Transverse colon (tissue), 4 donors: ENCODE results near the gene C11orf24. TPM values are rescaled to one million over a fixed set of nuclear protein-coding genes. Genes with fewer than 3 reads are reported as not detected.
A peak's percentile ranks its signal among the peaks of the same experiment; 100 is the strongest.

ENCODE experiments used
- DNase-seq: peaks from one replicate; pipeline ENCODE4 v3.0.0-alpha.2; 2019
- H3K27ac ChIP-seq, 4 donors: fragments of 200-600 bp; sonication (generic); 2 replicates each; pipeline ENCODE4 v1.5.1; 2016 to 2018; ENCODE audit warnings: inconsistent platforms in 4 of 4
- H3K27me3 ChIP-seq: fragments of 200-600 bp; sonication (generic); 2 replicates; pipeline ENCODE4 v1.5.1; 2017; ENCODE audit warnings: inconsistent platforms
- H3K36me3 ChIP-seq, 4 donors: fragments of 200-600 bp; sonication (generic); 2 replicates each; pipeline ENCODE4 v1.5.1; 2017 to 2019; ENCODE audit warnings: inconsistent platforms in 4 of 4
- H3K4me1 ChIP-seq, 4 donors: fragments of 200-600 bp; sonication (generic); 2 replicates each; pipeline ENCODE4 v1.5.1; 2017 to 2020; ENCODE audit warnings: inconsistent platforms in 4 of 4
- H3K4me3 ChIP-seq, 4 donors: fragments of 200-600 bp; sonication (generic); 1 replicate in 1 of 4; 2 replicates in 3 of 4; pipeline versions ENCODE4 v1.5.1 to v1.6.1; 2017 to 2019; ENCODE audit warnings: inconsistent platforms in 4 of 4
- H3K9me3 ChIP-seq, 2 donors: fragments of 200-600 bp; sonication (generic); 2 replicates each; pipeline ENCODE4 v1.5.1; 2017 to 2019; ENCODE audit warnings: inconsistent platforms in 2 of 2
- CTCF ChIP-seq, 5 experiments: fragments of 200-600 bp in 3 of 5; fragments of 450-650 bp in 2 of 5; sonication (generic) in 3 of 5; IDR thresholded peaks; 1 replicate in 2 of 5; 2 replicates in 3 of 5; pipeline ENCODE4 v1.5.1; 2016 to 2017; ENCODE audit warnings: antibody characterized with exemption in 5 of 5, inconsistent platforms in 3 of 5, mild to moderate bottlenecking in 2 of 5, moderate library complexity in 1 of 5
- EP300 ChIP-seq: sonication (generic); formaldehyde crosslinking; IDR thresholded peaks from one replicate; pipeline ENCODE4 v1.6.1; 2017; ENCODE audit warnings: antibody characterized with exemption, low read depth
- POLR2A ChIP-seq: fragments of 450-650 bp; IDR thresholded peaks from one replicate; pipeline ENCODE4 v1.6.1; 2016; ENCODE audit warnings: antibody characterized with exemption, mild to moderate bottlenecking, moderate library complexity
- POLR2AphosphoS5 ChIP-seq, 3 donors: sonication (generic); formaldehyde crosslinking; IDR thresholded peaks; one replicate each; pipeline ENCODE4 v1.6.1; 2016; ENCODE audit warnings: antibody characterized with exemption in 3 of 3
- WGBS, 2 donors: methylation state at CpG; one replicate each; pipeline ENCODE4 v1.1.5; 2018; ENCODE audit warnings: low coverage in 1 of 2; 5-methylcytosine and 5-hydroxymethylcytosine counted together
- in situ Hi-C, 4 donors: fragments of 200-750 bp; cut with MboI; loops; one replicate each; pipeline versions ENCODE4 v1.15.0 to v1.15.1; 2017; ENCODE audit warnings: low sequenced_read_pairs in 3 of 4, low pct_ligation_motif_present in 1 of 4, low pct_unique_long_range_greater_than_20kb in 1 of 4
- intact Hi-C: fragments of 100-400 bp; cut with DNase I; formaldehyde crosslinking; loops from one replicate; pipeline ENCODE4 v1.15.1; 2023; ENCODE audit warnings: low total_unique reads
- total RNA-seq, 4 donors: library from RNA; depleted of rRNA; stranded (reverse); fragments of >200 nt; gene quantifications; one replicate each; pipeline ENCODE4 v1.1.0, GENCODE V29; 2016

The C11orf24 gene
- total RNA-seq, 4 donors from 2014 or later: 31.4 to 130 (median 56.6) TPM

GRCh38 chr11:68215087-68215445, 56.7 kb downstream of the C11orf24 start:
- 74% methylated on average over 15 of the region's 15 CpGs; no CpG with 5 or more reads in 1 of the 2 donors for WGBS, 2 donors
- Histone ChIP-seq H3K27me3 (no peaks in the 10 kb centered on the region), H3K27ac (no peak overlapping the region), H3K4me3 (no peak overlapping the region), H3K36me3 (no peaks in the 10 kb centered on the region), H3K9me3 (no peaks in the 10 kb centered on the region), H3K4me1 (peaks cover 21 to 41% (median 38%) of the 10 kb centered on the region in 4 donors)
- TF ChIP-seq POLR2A (no peak), POLR2AphosphoS5 (IDR thresholded peaks at IDR 0.05) (no peak), EP300 (no peak)
- no peak for DNase-seq
- intact Hi-C loops (no loop called here), in situ Hi-C loops (no loop called here)

DNA sequence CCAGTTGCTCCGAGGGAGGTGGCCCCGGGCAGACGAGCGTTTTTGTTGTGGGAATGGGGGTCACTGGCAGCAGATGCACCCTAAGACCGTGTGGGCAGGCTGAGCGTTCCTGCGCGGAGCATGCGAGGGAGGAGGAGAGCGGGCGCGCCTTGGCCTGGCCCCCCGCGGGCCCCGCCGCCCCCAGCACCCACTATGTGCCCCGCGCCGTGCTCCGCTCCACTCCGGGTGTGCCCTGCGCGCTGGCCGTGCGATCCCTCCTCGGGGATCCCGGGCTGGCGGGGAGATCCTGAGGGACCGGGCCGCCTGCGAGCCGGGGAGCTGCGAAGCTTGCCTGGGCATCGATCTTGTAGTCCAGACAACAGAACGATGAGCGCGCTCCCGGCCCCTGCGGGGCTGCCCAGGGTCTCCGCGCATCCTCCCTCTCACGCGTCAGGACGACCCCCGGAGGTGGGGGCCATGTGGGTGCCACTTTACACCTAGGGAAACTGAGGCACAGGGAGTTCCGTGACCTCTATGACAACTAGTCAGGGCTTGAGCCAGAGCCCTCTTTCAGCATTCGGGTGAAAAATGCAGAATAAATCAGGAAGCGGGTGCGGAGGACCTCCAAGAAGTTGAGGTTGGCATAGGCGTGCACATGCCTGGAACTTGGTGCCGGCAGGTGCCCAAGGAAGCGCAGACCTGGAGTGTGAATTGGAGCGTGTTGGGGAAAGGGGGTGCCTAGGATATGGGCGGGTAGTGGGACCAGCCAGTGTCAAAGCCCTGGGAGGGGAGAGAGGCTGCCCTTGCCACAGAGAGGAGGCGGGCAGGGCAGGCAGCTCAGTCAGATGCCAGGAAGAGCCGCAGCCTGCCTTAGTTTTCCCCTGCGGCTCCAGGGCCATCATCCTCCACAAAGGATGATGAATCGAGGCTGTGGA, 57.3 kb downstream of the C11orf24 start:
- intact Hi-C loops: loop anchor here (5.0 kb wide), 1 partner anchor 92 kb away; the partner anchor contains the start of gene CHKA
- no peak for TF ChIP-seq EP300
- no peak for TF ChIP-seq POLR2A
- TF ChIP-seq CTCF (IDR thresholded peaks at IDR 0.05): no peak
- no peak for TF ChIP-seq POLR2AphosphoS5 (IDR thresholded peaks at IDR 0.05)
- Histone ChIP-seq H3K4me3 (peak overlapping the region; percentile 70 to 97 (median 81)), H3K36me3 (no peaks in the 10 kb centered on the region), H3K9me3 (no peaks in the 10 kb centered on the region), H3K27ac (peak overlapping the region; percentile 97 to 99 (median 98)), H3K27me3 (no peaks in the 10 kb centered on the region), H3K4me1 (peaks cover 27 to 48% (median 44%) of the 10 kb centered on the region in 4 donors)
- peak; percentile 36 for DNase-seq
- in situ Hi-C loops: no loop called here
- WGBS, 2 donors: 37% methylated on average over 27 of the region's 58 CpGs; no CpG with 5 or more reads in 1 of the 2 donors

DNA sequence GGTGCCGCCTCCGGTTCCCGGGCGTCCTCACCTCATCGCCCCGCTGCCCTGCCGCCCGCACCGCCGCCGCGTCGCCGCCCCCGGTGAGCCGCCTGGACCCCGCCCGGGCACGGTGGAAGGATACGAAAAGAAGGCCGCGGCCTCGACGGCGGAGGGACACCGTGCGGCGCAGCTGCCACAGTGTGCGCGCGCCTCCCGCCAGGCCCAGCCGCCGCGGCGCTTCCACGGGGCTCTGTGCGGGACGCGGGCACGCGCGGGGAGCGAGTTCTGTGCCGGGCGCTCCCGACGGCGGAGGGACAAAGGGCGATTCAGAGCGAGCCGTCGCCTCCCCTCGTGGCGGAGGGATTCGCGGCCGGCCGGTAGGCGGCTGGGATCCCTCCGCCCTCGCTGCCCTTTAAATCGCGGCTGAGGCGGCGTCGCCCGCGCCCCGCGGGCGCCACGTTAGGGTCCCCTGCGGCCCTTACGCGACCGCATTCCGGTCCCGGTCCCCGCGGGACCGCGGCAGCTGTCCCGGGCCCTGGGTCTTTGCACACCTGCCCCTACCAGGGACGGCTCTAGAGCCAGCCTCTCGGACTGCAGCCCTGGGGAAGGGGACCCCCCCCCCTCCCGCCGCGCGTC, 58.1 kb downstream of the C11orf24 start:
- Histone ChIP-seq H3K27ac (peak overlapping the region; percentile 97 to 99 (median 98)), H3K9me3 (no peaks in the 10 kb centered on the region), H3K36me3 (no peaks in the 10 kb centered on the region), H3K4me3 (peak overlapping the region; percentile 70 to 97 (median 81)), H3K27me3 (no peaks in the 10 kb centered on the region), H3K4me1 (peaks cover 35 to 55% (median 52%) of the 10 kb centered on the region in 4 donors)
- WGBS, 2 donors: 0% methylated on average over 6 of the region's 90 CpGs; no CpG with 5 or more reads in 1 of the 2 donors
- in situ Hi-C loops (no loop called here), intact Hi-C loops (loop anchor here (5.0 kb wide), 1 partner anchor 91 kb away; the partner anchor contains the start of gene CHKA)
- peak; percentile 89 for DNase-seq
- TF ChIP-seq POLR2A (peak; percentile 98), CTCF (IDR thresholded peaks at IDR 0.05) (peak in 3 of 5 experiments; percentile 12 to 57 (median 17)), EP300 (no peak), POLR2AphosphoS5 (IDR thresholded peaks at IDR 0.05) (peak; percentile 66 to 88 (median 82))

GRCh38 chr11:68213135-68213515, 58.6 kb downstream of the C11orf24 start, which contains the start of gene KMT5B:
Gene KMT5B, minus strand, starts transcription at chr11:68213296. Its CDS starts 23,220 bp downstream, at chr11:68190076.
- 2% methylated on average over 25 of the region's 60 CpGs; no CpG with 5 or more reads in 1 of the 2 donors for WGBS, 2 donors
- in situ Hi-C loops: no loop called here
- intact Hi-C loops: loop anchor here (5.0 kb wide), 1 partner anchor 91 kb away; the partner anchor contains the start of gene CHKA
- no peaks in the 10 kb centered on the region for H3K27me3 ChIP-seq
- no peaks in the 10 kb centered on the region for H3K36me3 ChIP-seq
- no peaks in the 10 kb centered on the region for H3K9me3 ChIP-seq
- peak within 1 kb of the TSS; percentile 97 to 99 (median 98) for H3K27ac ChIP-seq
- no peak for TF ChIP-seq EP300
- TF ChIP-seq POLR2A: no peak
- TF ChIP-seq CTCF (IDR thresholded peaks at IDR 0.05): no peak
- no peak for TF ChIP-seq POLR2AphosphoS5 (IDR thresholded peaks at IDR 0.05)
- peak; percentile 58 for DNase-seq
- H3K4me1 ChIP-seq: peaks cover 38 to 61% (median 56%) of the 10 kb centered on the region in 4 donors
- peak within 1 kb of the TSS; percentile 70 to 97 (median 81) for H3K4me3 ChIP-seq
